Stomach (tissue), 9 donors: ENCODE data around the gene BCAS3. TPM values are rescaled to one million over a fixed set of nuclear protein-coding genes. Genes with fewer than 3 reads are reported as not detected.

Source experiments
- DNase-seq, 2 donors: peaks; one replicate each; pipeline versions ENCODE4 v3.0.0 to v3.0.0-alpha.2; 2013 to 2019
- H3K27ac ChIP-seq, 5 donors: fragments of 200-600 bp in 4 of 5; sonication (generic) in 4 of 5; one replicate each; pipeline ENCODE4 v1.5.1; 2013 to 2019; ENCODE audit warnings: mild to moderate bottlenecking in 1 of 5, moderate library complexity in 1 of 5
- H3K27me3 ChIP-seq, 3 donors: fragments of 200-600 bp; sonication (generic); one replicate each; pipeline ENCODE4 v1.5.1; 2017 to 2019; ENCODE audit warnings: mixed run types in 1 of 3
- H3K36me3 ChIP-seq, 4 donors: fragments of 200-600 bp; sonication (generic); 1 replicate in 3 of 4; 2 replicates in 1 of 4; pipeline ENCODE4 v1.5.1; 2016 to 2019
- H3K4me1 ChIP-seq, 4 donors: fragments of 200-600 bp; sonication (generic); one replicate each; pipeline ENCODE4 v1.5.1; 2016 to 2019
- H3K4me3 ChIP-seq, 4 donors: fragments of 200-600 bp; sonication (generic) in 3 of 4; one replicate each; pipeline ENCODE4 v1.5.1; 2016 to 2019; ENCODE audit warnings: mild to moderate bottlenecking in 1 of 4
- H3K9me3 ChIP-seq, 4 donors: fragments of 200-600 bp; sonication (generic); one replicate each; pipeline ENCODE4 v1.5.1; 2016 to 2019
- CTCF ChIP-seq, 7 experiments: fragments of 450-650 bp in 4 of 7; fragments of 200-600 bp in 3 of 7; sonication (generic) in 3 of 7; IDR thresholded peaks; one replicate each; pipeline ENCODE4 v1.5.1; 2016 to 2019; ENCODE audit warnings: antibody characterized with exemption in 7 of 7, control low read depth in 2 of 7, mild to moderate bottlenecking in 1 of 7
- EP300 ChIP-seq: sonication (generic); formaldehyde crosslinking; IDR thresholded peaks from one replicate; pipeline ENCODE4 v1.6.1; 2017; ENCODE audit warnings: antibody characterized with exemption
- POLR2A ChIP-seq, 4 donors: fragments of 450-650 bp; IDR thresholded peaks; one replicate each; pipeline ENCODE4 v1.6.1; 2016; ENCODE audit warnings: antibody characterized with exemption in 4 of 4, control low read depth in 2 of 4, mild to moderate bottlenecking in 1 of 4, moderate library complexity in 1 of 4
- POLR2AphosphoS5 ChIP-seq, 3 donors: sonication (generic); formaldehyde crosslinking; IDR thresholded peaks; one replicate each; pipeline ENCODE4 v1.6.1; 2016; ENCODE audit warnings: antibody characterized with exemption in 3 of 3
- WGBS, 5 donors: extraction: QIAGEN DNeasy Blood & Tissue Kit in 3 of 5; methylation state at CpG; one replicate each; pipeline versions ENCODE4 v1.1.5 to v1.1.7; 2013 to 2018; 5-methylcytosine and 5-hydroxymethylcytosine counted together
- intact Hi-C: fragments of 100-400 bp; cut with DNase I; formaldehyde crosslinking; loops from one replicate; pipeline ENCODE4 v1.15.1; 2023; ENCODE audit warnings: low total_unique reads
- polyA plus RNA-seq, 3 donors: library from polyadenylated mRNA; stranded (reverse); fragments of 200-250 nt; gene quantifications; one replicate each; pipeline ENCODE4 v1.2.3, GENCODE V29; 2013
- total RNA-seq, 5 donors: library from RNA; depleted of rRNA; stranded (reverse); fragments of >200 nt; gene quantifications; one replicate each; pipeline versions ENCODE4 v1.1.0 to v1.2.3, GENCODE V29; 2014 to 2016
- donor health status: healthy with polysubstance abuse.
- donor health status: Bipolar disorder and iron deficiency.
- donor health status: healthy.

BCAS3 gene
- total and polyA plus RNA-seq, 8 donors: 4.9 to 150 (median 25.3) TPM

GRCh38 chr17:61183793-61184192, 506.1 kb downstream of the BCAS3 start:
- no peaks in the 10 kb centered on the region for H3K36me3 ChIP-seq
- no peaks in the 10 kb centered on the region for H3K9me3 ChIP-seq
- WGBS, 5 donors: 36 to 63% (median 50%) methylated on average over 2 of the region's 2 CpGs
- TF ChIP-seq CTCF (IDR thresholded peaks at IDR 0.05): no peak
- no peak for TF ChIP-seq POLR2A (IDR thresholded peaks at IDR 0.05)
- no peak for TF ChIP-seq EP300
- no peak for TF ChIP-seq POLR2AphosphoS5 (IDR thresholded peaks at IDR 0.05)
- intact Hi-C loops: no loop called here
- no peaks in the 10 kb centered on the region for H3K4me1 ChIP-seq
- no peak for DNase-seq
- no peaks in the 10 kb centered on the region for H3K27me3 ChIP-seq
- H3K27ac ChIP-seq: no peak overlapping the region
- H3K4me3 ChIP-seq: no peak overlapping the region

- DNase-seq: no peak
- Histone ChIP-seq H3K27ac (no peak overlapping the region), H3K27me3 (no peaks in the 10 kb centered on the region), H3K36me3 (no peaks in the 10 kb centered on the region), H3K4me1 (no peaks in the 10 kb centered on the region), H3K4me3 (no peak overlapping the region), H3K9me3 (no peaks in the 10 kb centered on the region)
- WGBS, 5 donors: 93 to 98% (median 94%) methylated on average over 4 of the region's 4 CpGs
- TF ChIP-seq CTCF (IDR thresholded peaks at IDR 0.05) (no peak), EP300 (no peak)
- intact Hi-C loops: no loop called here
These were observed 507.7 kb downstream of the BCAS3 start for GRCh38 chr17:61185385-61185784.

GRCh38 chr17:61187038-61187437, 509.4 kb downstream of the BCAS3 start:
- Histone ChIP-seq H3K27ac (no peak overlapping the region), H3K4me3 (no peak overlapping the region), H3K4me1 (no peaks in the 10 kb centered on the region), H3K36me3 (no peaks in the 10 kb centered on the region), H3K27me3 (no peaks in the 10 kb centered on the region), H3K9me3 (no peaks in the 10 kb centered on the region)
- WGBS, 5 donors: 84 to 91% (median 87%) methylated on average over 2 of the region's 2 CpGs
- DNase-seq: no peak
- TF ChIP-seq CTCF (IDR thresholded peaks at IDR 0.05): no peak
- no peak for TF ChIP-seq POLR2A (IDR thresholded peaks at IDR 0.05)
- no peak for TF ChIP-seq POLR2AphosphoS5 (IDR thresholded peaks at IDR 0.05)
- no peak for TF ChIP-seq EP300
- intact Hi-C loops: no loop called here

GRCh38 chr17:61188081-61188480, 510.4 kb downstream of the BCAS3 start:
- no peak overlapping the region for H3K4me3 ChIP-seq
- WGBS, 5 donors: 89 to 98% (median 91%) methylated on average over 2 of the region's 2 CpGs
- H3K4me1 ChIP-seq: no peaks in the 10 kb centered on the region
- no peak for TF ChIP-seq POLR2A (IDR thresholded peaks at IDR 0.05)
- no peak for TF ChIP-seq CTCF (IDR thresholded peaks at IDR 0.05)
- TF ChIP-seq EP300: no peak
- no peak for TF ChIP-seq POLR2AphosphoS5 (IDR thresholded peaks at IDR 0.05)
- no peaks in the 10 kb centered on the region for H3K36me3 ChIP-seq
- intact Hi-C loops: no loop called here
- no peak for DNase-seq
- no peak overlapping the region for H3K27ac ChIP-seq
- H3K27me3 ChIP-seq: no peaks in the 10 kb centered on the region
- H3K9me3 ChIP-seq: peaks cover 0 to 4% (median 0%) of the 10 kb centered on the region in 4 donors
